HEK293 (cell line): ENCODE measurements around the gene COL9A3.

Source experiments
- CTCF ChIA-PET: fragments of 350-600 bp; formaldehyde crosslinking; extraction: SDS; loops from one replicate; lab custom pipeline; 2021; ENCODE audit warnings: antibody characterized with exemption; lab: Yijun Ruan, JAX
- POLR2A ChIA-PET: fragments of 300-600 bp; formaldehyde crosslinking; extraction: SDS; loops from one replicate; lab custom pipeline; 2020; ENCODE audit warnings: antibody characterized with exemption, inconsistent platforms; lab: Yijun Ruan, JAX
- H3K27ac ChIP-seq: fragments of 200-500 bp; sonication (Bioruptor generic); 2 replicates; pipeline ENCODE4 v1.5.1; 2014; ENCODE audit warnings: low read depth, low read length, control low read depth, inconsistent platforms; ENCODE audit errors: extremely low read depth
- H3K36me3 ChIP-seq, 2 experiments: fragments of 200-500 bp in 1 of 2; sonication (Bioruptor generic) in 1 of 2; 1 replicate in 1 of 2; 2 replicates in 1 of 2; pipeline ENCODE4 v1.5.1; 2014 to 2017; ENCODE audit warnings: inconsistent platforms in 2 of 2, low read length in 2 of 2; ENCODE audit not compliant: control insufficient read depth in 2 of 2, insufficient read depth in 1 of 2
- H3K4me1 ChIP-seq: fragments of 200-500 bp; sonication (Bioruptor generic); 2 replicates; pipeline ENCODE4 v1.5.1; 2014; ENCODE audit warnings: mild to moderate bottlenecking, low read length, inconsistent platforms; ENCODE audit not compliant: control insufficient read depth, insufficient read depth
- H3K4me3 ChIP-seq: 2 replicates; pipeline ENCODE4 v1.5.1; 2011; ENCODE audit warnings: low read depth, mild to moderate bottlenecking, control low read depth, low read length, moderate library complexity
- H3K9me3 ChIP-seq: fragments of 200-500 bp; sonication (Bioruptor generic); 2 replicates; pipeline ENCODE4 v1.5.1; 2014; ENCODE audit warnings: low read depth, low read length, inconsistent platforms; ENCODE audit not compliant: control insufficient read depth, insufficient read depth
- BCL11B ChIP-seq: fragments of 450-650 bp; formaldehyde crosslinking; IDR thresholded peaks from 2 replicates; pipeline ENCODE4 v1.5.1; 2016; ENCODE audit warnings: low read depth, missing biosample characterization, missing genetic modification characterization
- GLIS1 ChIP-seq: fragments of 450-650 bp; formaldehyde crosslinking; IDR thresholded peaks from 2 replicates; pipeline ENCODE4 v1.5.1; 2016; ENCODE audit warnings: missing biosample characterization, missing genetic modification characterization
- GLIS2 ChIP-seq: fragments of 450-650 bp; formaldehyde crosslinking; IDR thresholded peaks from 2 replicates; pipeline ENCODE4 v1.5.1; 2016; ENCODE audit warnings: missing biosample characterization, missing genetic modification characterization
- HIC1 ChIP-seq: fragments of 450-650 bp; formaldehyde crosslinking; IDR thresholded peaks from 2 replicates; pipeline ENCODE4 v1.5.1; 2016; ENCODE audit warnings: missing biosample characterization, missing genetic modification characterization
- KLF1 ChIP-seq: fragments of 450-650 bp; formaldehyde crosslinking; IDR thresholded peaks from 2 replicates; pipeline ENCODE4 v1.5.1; 2016; ENCODE audit warnings: missing biosample characterization, missing genetic modification characterization
- KLF16 ChIP-seq: fragments of 450-650 bp; formaldehyde crosslinking; IDR thresholded peaks from 2 replicates; pipeline ENCODE4 v1.5.1; 2017; ENCODE audit warnings: missing biosample characterization, missing genetic modification characterization
- KLF9 ChIP-seq: fragments of 450-650 bp; formaldehyde crosslinking; IDR thresholded peaks from 2 replicates; pipeline ENCODE4 v1.5.1; 2016; ENCODE audit warnings: missing biosample characterization, missing genetic modification characterization, low read depth
- PATZ1 ChIP-seq: fragments of 450-650 bp; formaldehyde crosslinking; IDR thresholded peaks from 2 replicates; pipeline ENCODE4 v1.5.1; 2016; ENCODE audit warnings: missing biosample characterization, missing genetic modification characterization
- PRDM1 ChIP-seq: fragments of 450-650 bp; formaldehyde crosslinking; IDR thresholded peaks from 2 replicates; pipeline ENCODE4; 2016; ENCODE audit warnings: missing biosample characterization, missing genetic modification characterization
- PRDM10 ChIP-seq: fragments of 450-650 bp; formaldehyde crosslinking; IDR thresholded peaks from 2 replicates; pipeline ENCODE4 v1.5.1; 2016; ENCODE audit warnings: missing biosample characterization, missing genetic modification characterization
- PRDM4 ChIP-seq: fragments of 450-650 bp; formaldehyde crosslinking; IDR thresholded peaks from 2 replicates; pipeline ENCODE4 v1.5.1; 2017; ENCODE audit warnings: missing biosample characterization, missing genetic modification characterization
- ZBTB10 ChIP-seq: fragments of 450-650 bp; formaldehyde crosslinking; IDR thresholded peaks from 2 replicates; pipeline ENCODE4 v1.5.1; 2016; ENCODE audit warnings: missing biosample characterization, missing genetic modification characterization
- ZFHX2 ChIP-seq: fragments of 450-650 bp; formaldehyde crosslinking; conservative IDR thresholded peaks from 2 replicates; pipeline ENCODE4 v1.5.1; 2016; ENCODE audit warnings: missing biosample characterization, missing genetic modification characterization
- ZNF335 ChIP-seq: fragments of 450-650 bp; formaldehyde crosslinking; conservative IDR thresholded peaks from 2 replicates; pipeline ENCODE4 v1.5.1; 2016; ENCODE audit warnings: missing biosample characterization, missing genetic modification characterization
- ZNF350 ChIP-seq: fragments of 450-650 bp; formaldehyde crosslinking; IDR thresholded peaks from 2 replicates; pipeline ENCODE4 v1.5.0; 2017; ENCODE audit warnings: missing biosample characterization, mild to moderate bottlenecking, missing genetic modification characterization
- ZNF394 ChIP-seq: fragments of 450-650 bp; formaldehyde crosslinking; IDR thresholded peaks from 2 replicates; pipeline ENCODE4 v1.5.1; 2016; ENCODE audit warnings: missing biosample characterization, missing genetic modification characterization, mild to moderate bottlenecking, moderate library complexity, borderline replicate concordance
- ZNF544 ChIP-seq: fragments of 450-650 bp; formaldehyde crosslinking; IDR thresholded peaks from 2 replicates; pipeline ENCODE4 v1.5.0; 2017; ENCODE audit warnings: missing biosample characterization, missing genetic modification characterization
- ZNF596 ChIP-seq: fragments of 450-650 bp; IDR thresholded peaks from 2 replicates; pipeline ENCODE4 v1.5.0; 2018; ENCODE audit warnings: missing biosample characterization, mild to moderate bottlenecking, missing genetic modification characterization, moderate library complexity
- ZNF600 ChIP-seq: fragments of 450-650 bp; formaldehyde crosslinking; IDR thresholded peaks from 2 replicates; pipeline ENCODE4 v1.5.1; 2016; ENCODE audit warnings: missing biosample characterization, missing genetic modification characterization
- ZNF626 ChIP-seq: fragments of 450-650 bp; sonication (Bioruptor Pico); formaldehyde crosslinking; IDR thresholded peaks from 2 replicates; pipeline ENCODE4 v1.5.1; 2018; ENCODE audit warnings: missing biosample characterization, missing genetic modification characterization, inconsistent platforms
- ZNF629 ChIP-seq: fragments of 450-650 bp; formaldehyde crosslinking; IDR thresholded peaks from 2 replicates; pipeline ENCODE4 v1.5.1; 2017; ENCODE audit warnings: missing biosample characterization, missing genetic modification characterization
- ZNF677 ChIP-seq: fragments of 450-650 bp; IDR thresholded peaks from 2 replicates; pipeline ENCODE4 v1.5.0; 2018; ENCODE audit warnings: missing biosample characterization, mild to moderate bottlenecking, missing genetic modification characterization, moderate library complexity

COL9A3 gene

GRCh38 chr20:62815066-62815991 lies 1.5 kb upstream of the COL9A3 start:
- H3K4me1 ChIP-seq, result peaks cover 6% of the 10 kb centered on the region; the same call in 1 of the 2 replicates
- ChIA-PET CTCF (interaction anchor here (0.5 to 1.4 kb wide), 5 partner anchors 9 to 628 kb away, joined by 3 to 5 read pairs (median 3); no protein-coding TSS in a partner anchor), POLR2A (interaction anchor here (0.8 to 1.7 kb wide), 3 partner anchors 10 to 447 kb away, joined by 3 to 6 read pairs (median 6); partner anchors contain the start of gene OGFR)
- H3K36me3 ChIP-seq, result peaks cover 0 to 30% of the 10 kb centered on the region in 2 experiments; a peak in 1 of 3 replicates
- no peaks in the 10 kb centered on the region for H3K9me3 ChIP-seq
- H3K4me3 ChIP-seq, result no peak overlapping the region
- no peak overlapping the region for H3K27ac ChIP-seq
- no peak for TF ChIP-seq ZNF350
- TF ChIP-seq PRDM1 (tag by site-specific recombination), result peak; percentile 65
- no peak for TF ChIP-seq ZNF544 (tag by site-specific recombination)
- TF ChIP-seq HIC1 (tag by site-specific recombination), result peak; percentile 7; the same call in 1 of the 2 replicates
- peak; percentile 47 for TF ChIP-seq ZFHX2 (tag by site-specific recombination)
- TF ChIP-seq PRDM10 (tag by site-specific recombination), result peak; percentile 72
- TF ChIP-seq ZNF626 (tag by site-specific recombination), result no peak
- peak; percentile 28 for TF ChIP-seq GLIS1 (tag by site-specific recombination)
- 0 out of 2 replicates have a peak, but pooled peaks have one; percentile 32 for TF ChIP-seq PATZ1 (tag by site-specific recombination)
- no peak for TF ChIP-seq BCL11B
- no peak for TF ChIP-seq ZNF629 (tag by site-specific recombination)
- peak; percentile 68; the same call in 1 of the 2 replicates for TF ChIP-seq KLF9 (tag by site-specific recombination)
- TF ChIP-seq ZNF335 (tag by site-specific recombination), result no peak
- TF ChIP-seq KLF16, result 0 out of 2 replicates have a peak, but pooled peaks have one; percentile 78
- TF ChIP-seq ZNF600, result 0 out of 2 replicates have a peak, but pooled peaks have one; percentile 37
- peak; percentile 53 for TF ChIP-seq GLIS2 (tag by site-specific recombination)
- TF ChIP-seq KLF1 (tag by site-specific recombination), result peak; percentile 83; the same call in 1 of the 2 replicates
- peak; percentile 21; the same call in 1 of the 2 replicates for TF ChIP-seq ZBTB10
- no peak for TF ChIP-seq PRDM4 (tag by site-specific recombination)
- no peak for TF ChIP-seq ZNF677 (tag by site-specific recombination)
- 0 out of 2 replicates have a peak, but pooled peaks have one; percentile 22 for TF ChIP-seq ZNF394 (tag by site-specific recombination)
- 0 out of 2 replicates have a peak, but pooled peaks have one; percentile 30 for TF ChIP-seq ZNF596 (tag by site-specific recombination)
